Measurements from ENCODE around the gene SIL1.

GRCh38 chr5:138938526-138938925 is 259.6 kb downstream of the SIL1 start:
- TF ChIP-seq CTCF (IDR thresholded peaks at IDR 0.05) (no peak), POLR2A (IDR thresholded peaks at IDR 0.05) (no peak)
